Measurements from ENCODE around the gene OR51S1.
"Not testable (repeated sequence)": the region's sequence is repeated elsewhere in the genome, so short reads cannot be mapped to it uniquely, and the experiment has no call there.

OR51S1 gene, protein sequence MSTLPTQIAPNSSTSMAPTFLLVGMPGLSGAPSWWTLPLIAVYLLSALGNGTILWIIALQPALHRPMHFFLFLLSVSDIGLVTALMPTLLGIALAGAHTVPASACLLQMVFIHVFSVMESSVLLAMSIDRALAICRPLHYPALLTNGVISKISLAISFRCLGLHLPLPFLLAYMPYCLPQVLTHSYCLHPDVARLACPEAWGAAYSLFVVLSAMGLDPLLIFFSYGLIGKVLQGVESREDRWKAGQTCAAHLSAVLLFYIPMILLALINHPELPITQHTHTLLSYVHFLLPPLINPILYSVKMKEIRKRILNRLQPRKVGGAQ

DNA sequence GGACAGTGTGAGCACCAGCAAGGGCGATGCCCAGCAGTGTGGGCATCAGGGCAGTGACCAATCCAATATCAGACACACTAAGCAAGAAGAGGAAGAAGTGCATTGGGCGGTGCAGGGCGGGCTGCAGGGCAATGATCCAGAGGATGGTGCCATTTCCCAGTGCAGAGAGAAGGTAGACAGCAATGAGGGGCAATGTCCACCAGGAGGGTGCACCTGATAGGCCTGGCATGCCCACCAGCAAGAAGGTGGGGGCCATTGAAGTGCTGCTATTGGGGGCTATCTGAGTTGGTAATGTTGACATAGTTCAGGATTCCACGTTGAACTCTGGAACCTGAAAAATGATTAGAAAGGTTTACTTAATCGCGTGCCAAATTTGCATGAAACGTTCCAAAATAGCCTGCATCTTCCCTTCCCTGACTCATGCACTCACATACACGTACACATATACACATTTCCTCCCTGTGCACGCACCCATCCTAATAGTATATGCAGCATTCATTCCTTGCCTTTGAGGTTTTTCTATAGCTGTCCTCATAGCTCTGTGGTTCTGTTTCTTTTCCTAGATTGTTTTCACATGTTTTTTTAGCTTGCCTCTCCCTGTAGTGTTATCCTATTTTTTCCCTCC lies at the start of gene OR51S1:
Gene OR51S1, minus strand, starts transcription at position 301 of the 625 bp plus-strand sequence. Its CDS starts 0 bp downstream, at position 301.
- no peak for DNase-seq (ENCODE audit: low read depth, low spot score)

DNA sequence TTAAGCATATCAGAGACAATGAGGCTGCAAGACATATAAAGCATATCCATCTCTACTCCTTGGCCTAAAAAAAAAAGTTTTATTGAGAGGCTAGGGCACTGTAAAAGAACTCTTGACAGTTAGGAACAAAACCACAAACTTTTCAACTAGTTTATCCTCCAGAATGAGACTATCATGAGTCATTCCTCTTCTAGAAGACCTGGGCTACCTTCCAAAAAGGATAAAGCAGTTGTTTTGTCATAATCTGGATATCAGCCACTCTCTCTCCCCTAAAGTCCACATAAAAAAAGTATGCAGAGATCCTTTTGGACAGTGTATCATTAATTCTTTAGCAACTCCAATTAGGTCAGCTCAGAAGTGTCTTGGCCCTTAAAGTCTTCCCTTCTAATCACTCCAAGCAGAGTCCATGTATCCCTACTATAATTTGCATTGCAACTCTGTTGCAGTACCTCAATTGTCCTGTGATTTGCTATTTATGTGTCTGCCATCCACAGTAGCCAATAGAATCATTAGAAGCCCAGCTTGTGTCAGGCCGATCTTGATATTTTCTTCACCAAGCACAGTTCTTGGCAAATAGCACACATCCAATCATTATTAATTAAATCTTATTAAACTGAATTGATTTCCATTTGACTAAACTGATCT lies 43.1 kb upstream of the OR51S1 start:
- DNase-seq (ENCODE audit: low read depth, low spot score), result no peak

DNA sequence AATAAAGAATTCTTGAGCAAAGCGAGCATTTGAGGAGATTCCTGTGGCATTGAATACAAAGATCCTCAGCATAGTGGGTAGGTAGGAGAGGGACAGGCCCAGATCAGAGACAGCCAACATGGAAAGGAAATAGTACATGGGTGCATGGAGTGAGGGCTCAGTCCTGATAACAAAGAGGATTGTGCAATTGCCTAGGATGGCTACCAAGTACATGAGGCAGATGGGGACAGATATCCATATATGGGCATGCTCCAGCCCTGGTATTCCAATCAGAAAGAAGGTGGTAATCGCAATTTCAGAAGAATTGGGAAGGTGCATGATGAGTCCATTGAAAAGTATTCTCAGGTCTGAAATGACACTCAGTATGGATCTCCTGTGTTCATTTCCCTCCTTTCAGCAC lies 41.3 kb upstream of the OR51S1 start:
- DNase-seq (ENCODE audit: low read depth, low spot score), result no peak

DNA sequence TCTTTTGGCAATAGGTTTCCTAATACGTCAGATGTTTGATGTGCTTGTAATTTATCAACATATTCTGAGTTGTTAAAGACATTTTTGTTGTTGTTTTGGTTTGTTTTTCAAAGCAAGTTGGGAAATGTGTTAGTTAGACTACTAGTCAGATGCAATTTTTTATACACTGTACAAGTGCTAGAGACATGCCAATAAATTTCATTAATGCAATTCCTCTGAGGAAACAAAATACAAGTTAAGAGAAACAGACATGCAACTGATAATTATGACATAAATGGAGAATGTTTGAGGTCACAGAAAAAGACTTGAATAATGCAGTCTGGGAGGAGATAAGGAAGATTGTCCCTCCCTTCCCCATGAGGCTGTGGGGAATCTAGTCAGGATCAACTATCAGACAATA lies 38.6 kb upstream of the OR51S1 start:
- no peak for DNase-seq (ENCODE audit: low read depth, low spot score)

DNA sequence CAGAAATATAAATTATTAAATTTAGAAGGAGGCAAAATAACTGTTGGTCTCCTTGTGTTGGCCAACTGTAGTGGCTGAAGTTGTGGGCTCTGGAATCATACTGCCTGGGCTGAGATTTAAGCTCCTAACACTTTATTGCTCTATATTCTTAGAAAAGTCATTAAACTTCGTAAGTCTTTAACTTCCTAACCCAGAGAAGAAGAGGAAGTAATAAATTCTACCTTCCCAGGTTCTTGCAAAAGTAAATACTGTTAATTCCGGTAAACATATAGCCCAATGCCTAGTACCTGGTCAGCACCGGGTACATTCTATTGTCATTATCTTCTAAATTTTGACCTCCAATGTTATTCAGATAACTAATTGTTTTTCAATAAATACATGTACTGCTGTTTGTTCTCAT lies 37.2 kb upstream of the OR51S1 start:
- DNase-seq (ENCODE audit: low read depth, low spot score), result no peak

DNA sequence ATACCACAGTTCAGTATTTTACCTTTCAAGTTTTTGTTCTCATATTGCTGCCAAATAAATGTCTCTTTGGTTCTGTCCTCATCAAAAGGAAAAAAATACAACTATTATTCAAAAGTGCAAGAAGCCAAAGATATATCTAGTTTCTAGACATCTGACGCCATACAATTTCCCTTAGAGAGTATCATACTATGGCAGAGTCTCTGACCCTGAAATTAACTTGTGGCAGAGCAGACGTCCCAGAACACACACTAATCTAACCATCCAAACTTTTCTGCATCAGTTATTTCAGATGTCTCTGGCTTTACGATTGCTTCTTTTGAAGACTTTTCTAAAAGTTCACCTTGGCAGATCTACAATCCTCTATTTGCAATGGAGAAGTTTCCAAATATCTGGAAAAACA lies 35.4 kb upstream of the OR51S1 start:
- DNase-seq (ENCODE audit: low read depth, low spot score), result no peak

DNA sequence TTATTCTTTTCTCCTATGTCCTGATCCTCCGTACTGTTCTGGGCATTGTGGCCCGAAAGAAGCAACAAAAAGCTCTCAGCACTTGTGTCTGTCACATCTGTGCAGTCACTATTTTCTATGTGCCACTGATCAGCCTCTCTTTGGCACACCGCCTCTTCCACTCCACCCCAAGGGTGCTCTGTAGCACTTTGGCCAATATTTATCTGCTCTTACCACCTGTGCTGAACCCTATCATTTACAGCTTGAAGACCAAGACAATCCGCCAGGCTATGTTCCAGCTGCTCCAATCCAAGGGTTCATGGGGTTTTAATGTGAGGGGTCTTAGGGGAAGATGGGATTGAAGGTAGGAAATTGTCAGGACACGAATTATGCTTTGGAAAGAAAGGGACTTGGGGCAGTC lies 33.5 kb upstream of the OR51S1 start:
- no peak for DNase-seq (ENCODE audit: low read depth, low spot score)

DNA sequence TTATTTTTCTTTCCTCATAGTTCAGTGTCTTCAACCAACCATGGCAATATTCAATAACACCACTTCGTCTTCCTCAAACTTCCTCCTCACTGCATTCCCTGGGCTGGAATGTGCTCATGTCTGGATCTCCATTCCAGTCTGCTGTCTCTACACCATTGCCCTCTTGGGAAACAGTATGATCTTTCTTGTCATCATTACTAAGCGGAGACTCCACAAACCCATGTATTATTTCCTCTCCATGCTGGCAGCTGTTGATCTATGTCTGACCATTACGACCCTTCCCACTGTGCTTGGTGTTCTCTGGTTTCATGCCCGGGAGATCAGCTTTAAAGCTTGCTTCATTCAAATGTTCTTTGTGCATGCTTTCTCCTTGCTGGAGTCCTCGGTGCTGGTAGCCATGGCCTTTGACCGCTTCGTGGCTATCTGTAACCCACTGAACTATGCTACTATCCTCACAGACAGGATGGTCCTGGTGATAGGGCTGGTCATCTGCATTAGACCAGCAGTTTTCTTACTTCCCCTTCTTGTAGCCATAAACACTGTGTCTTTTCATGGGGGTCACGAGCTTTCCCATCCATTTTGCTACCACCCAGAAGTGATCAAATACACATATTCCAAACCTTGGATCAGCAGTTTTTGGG lies 33.0 kb upstream of the OR51S1 start, which contains the start of gene OR51T1:
Gene OR51T1, plus strand, starts transcription at position 41 of the 641 bp plus-strand sequence. Its CDS starts 0 bp downstream, at position 41.
- peak; percentile 17 for DNase-seq (ENCODE audit: low read depth, low spot score)

DNA sequence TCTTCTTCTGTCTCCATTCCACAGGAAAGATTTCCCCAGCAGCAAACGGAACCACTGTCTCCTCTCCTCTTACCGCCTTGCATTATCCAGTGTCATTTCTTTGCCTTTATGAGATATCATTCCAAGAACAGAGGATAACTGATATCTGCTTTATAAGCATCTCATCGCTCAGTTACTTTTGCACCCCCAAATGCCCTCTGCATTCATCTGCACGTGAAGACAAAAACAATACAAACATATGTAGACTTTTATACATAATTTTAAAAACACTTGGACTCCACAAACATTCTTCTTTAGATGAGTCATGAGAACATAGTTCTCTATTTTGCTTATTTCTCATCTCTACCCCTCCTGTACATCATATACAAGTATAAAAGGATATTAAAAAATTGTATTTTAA lies 32.2 kb upstream of the OR51S1 start:
- DNase-seq (ENCODE audit: low read depth, low spot score), result no peak

DNA sequence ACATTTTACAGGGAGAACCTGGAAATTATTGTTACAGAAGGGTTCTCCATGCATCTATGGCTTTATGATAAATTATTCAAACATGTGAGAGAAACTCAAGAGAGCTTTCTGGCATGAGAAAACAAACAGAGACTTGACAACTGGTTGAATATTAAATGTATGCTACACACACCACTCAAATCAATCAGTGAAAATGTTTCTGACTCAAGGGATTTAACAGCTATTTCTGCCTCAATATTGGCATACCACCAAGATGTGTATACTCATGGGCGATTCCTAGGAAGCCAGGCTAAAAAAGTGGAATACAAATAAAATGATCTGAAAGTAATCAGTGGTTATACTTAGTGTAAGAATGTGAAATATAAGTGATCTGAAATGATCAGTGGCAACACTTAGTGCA lies 16.8 kb upstream of the OR51S1 start:
- DNase-seq (ENCODE audit: low read depth, low spot score), result no peak

DNA sequence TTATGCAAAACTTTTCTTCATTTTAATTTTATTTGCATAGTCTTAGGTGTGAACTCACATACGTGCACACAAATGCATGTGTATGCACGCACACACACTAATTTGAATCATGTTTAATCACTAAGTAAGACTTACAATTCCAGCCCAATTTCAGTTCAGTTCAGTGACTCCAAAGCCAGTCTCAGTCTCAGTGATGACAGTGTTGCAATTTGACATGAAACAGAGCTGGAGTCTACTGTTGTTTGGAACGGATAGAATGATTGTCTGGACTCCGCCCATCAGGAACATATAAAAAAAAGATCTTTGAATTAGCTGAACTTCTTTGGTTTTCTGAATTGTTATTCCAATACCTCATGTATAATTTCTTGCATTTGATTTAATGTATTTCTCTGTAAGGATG lies 14.9 kb upstream of the OR51S1 start:
- DNase-seq (ENCODE audit: low read depth, low spot score), result no peak

DNA sequence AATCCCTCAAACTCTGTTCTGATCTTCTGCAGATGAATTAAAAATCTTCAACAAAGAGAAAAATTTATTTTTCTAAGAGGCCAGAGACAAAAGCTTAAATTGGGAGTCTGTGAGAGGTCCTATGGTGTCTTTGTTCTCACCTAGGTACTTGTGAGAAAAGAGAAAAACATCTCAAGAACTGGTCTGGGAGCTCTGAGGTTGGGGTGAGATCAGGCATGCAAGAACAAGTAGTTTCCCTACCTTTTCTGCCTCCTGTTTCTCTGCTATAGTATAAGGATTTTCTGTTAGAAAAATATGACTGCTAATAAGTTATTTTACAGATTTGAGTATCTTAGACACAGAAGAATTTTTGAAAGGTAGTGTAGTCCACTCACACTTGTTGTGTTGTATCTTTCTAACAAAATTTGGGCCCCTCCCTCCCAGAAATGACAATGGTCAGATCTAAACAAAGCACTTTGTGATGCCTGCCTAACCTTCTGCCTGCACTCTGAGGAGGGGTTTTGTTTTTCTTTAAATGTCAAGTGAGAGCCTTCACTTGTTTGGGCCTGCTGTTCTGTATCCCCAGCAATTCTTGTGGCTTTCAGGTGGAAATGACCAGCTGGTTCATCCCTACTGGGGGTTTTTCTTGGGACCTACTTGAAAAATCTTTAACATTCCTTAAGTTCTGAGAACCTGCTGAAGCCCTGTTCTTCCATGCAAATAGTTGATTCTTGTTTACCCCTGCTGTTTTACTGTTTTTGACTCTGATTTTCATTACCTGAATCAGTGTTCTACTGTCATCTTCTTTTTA lies 13.6 kb upstream of the OR51S1 start:
- DNase-seq (ENCODE audit: low read depth, low spot score), result no peak

DNA sequence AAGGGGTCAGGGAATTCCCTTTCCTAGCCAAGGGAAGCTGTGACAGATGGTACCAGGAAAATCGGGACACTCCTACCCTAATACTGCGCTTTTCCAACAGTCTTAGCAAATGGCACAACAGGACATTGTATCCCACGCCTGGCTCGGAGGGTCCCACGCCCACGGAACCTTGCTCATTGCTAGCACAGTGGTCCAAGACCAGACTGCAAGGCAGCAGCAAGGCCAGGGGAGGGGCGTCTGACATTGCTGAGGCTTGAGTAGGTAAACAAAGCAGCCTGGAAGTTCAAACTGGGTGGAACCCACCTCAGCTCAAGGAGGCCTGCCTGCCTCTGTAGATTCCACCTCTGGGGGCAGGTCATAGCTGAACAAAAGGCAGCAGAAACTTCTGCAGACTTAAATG lies 5.3 kb upstream of the OR51S1 start:
- DNase-seq (ENCODE audit: low read depth, low spot score), result not testable (repeated sequence)

DNA sequence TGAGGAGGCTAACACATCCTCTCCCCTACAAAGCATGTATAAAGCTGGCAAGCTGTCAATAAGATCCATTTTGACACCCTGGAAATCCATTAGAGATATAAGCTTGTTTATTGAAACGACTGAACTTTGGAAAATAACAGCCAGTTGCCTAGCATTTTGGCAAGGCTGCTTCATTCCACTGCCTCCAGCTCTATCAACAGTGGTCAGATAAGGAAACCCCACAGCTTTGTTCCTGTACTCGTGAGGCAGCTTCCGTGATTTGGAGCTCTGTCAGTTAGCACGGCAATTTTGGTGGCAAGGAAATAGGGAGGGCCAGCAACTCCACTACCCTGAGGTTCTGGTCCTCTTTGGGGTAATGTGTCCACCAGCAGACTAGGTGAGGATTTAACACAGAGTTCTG lies 2.0 kb upstream of the OR51S1 start:
- no peak for DNase-seq (ENCODE audit: low read depth, low spot score)

DNA sequence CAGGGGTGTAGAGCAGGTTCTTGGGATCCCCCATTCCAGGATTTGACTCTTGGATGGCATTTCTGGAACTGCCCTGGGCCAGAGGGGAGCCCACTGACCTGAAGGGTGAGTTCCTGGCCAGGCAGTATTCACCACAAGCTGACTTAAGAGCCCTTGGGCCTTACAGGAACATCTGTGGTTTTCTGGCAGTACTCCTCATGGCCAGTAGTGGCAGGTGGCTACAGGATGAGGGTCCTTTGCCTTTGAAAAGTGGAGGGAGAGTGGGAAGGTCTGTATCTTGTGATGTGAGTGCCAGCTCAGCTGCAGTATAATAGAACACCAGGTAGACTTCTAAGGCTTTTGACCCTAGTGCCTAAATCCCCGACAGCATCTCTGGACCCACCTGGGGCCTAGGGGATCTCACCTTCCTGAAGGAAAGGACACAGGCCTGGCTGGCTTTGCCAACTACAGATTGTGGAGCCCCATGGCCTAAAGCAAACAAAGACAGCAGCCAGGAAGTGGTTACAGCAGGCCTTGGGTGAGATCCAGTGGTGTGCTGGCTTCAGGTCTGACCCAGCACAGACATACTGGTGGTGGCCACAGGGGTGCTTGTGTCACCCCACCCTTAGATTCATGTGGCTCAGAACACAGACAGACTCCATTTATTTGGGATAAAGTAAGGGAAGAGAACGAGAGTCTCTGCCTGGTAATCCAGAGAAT lies 9.0 kb downstream of the OR51S1 start:
- DNase-seq (ENCODE audit: low read depth, low spot score), result no peak

DNA sequence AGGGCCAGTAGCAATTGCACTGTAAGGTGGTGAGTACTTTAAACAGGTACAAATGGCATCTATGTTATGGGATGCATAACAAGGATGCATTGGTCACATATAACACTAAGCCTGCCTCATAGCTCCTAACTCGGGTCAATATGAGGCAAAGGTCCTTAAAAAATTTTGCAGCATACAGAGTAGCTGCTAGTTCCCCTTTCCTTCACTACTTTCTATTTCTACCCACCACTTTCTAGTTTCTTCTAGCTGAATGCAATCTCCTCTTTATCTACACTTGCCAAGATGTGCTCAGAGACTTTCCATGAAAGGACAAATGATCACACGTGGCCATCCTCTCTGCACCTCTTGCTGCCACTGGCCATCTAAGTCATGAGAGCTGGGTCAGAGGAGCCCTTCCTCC lies 18.1 kb downstream of the OR51S1 start:
- no peak for DNase-seq (ENCODE audit: low read depth, low spot score)

DNA sequence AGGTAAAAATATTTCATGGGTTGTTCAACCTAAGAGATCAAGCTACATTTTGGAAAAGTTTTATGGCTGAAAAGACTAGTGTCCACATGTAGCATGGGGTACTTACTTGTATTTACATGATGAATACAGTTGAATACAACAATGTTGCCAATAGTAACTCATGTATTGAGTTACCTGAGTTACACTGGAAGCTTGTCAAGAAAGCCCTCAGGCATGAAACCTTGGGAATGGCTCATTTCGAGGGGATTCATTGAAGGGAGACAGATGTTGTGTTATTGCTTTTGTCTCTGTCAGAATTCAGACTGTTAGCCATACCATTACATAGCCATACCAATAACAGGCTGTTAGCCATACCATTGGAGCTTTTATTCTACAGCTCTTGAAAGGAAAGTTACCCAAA lies 18.7 kb downstream of the OR51S1 start:
- DNase-seq (ENCODE audit: low read depth, low spot score), result no peak

DNA sequence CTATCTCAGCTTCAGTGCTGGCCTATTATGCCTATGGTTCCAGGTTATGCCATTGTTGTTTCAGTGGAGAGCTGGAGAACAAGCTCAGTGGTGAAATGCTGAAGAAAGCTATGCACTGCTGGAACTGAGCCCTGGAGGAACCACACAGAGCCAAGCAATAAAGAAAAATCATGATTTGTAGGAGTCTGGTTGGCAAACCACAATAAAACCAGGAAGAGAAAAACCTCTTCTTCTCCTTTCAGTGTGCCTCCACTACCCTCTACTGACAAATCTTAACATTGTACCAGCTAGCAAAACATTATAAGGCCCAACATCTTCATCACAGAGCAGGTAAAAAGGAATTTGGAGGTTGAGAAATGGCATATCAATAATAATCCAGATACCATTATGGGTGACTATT lies 22.6 kb downstream of the OR51S1 start:
- no peak for DNase-seq (ENCODE audit: low read depth, low spot score)

DNA sequence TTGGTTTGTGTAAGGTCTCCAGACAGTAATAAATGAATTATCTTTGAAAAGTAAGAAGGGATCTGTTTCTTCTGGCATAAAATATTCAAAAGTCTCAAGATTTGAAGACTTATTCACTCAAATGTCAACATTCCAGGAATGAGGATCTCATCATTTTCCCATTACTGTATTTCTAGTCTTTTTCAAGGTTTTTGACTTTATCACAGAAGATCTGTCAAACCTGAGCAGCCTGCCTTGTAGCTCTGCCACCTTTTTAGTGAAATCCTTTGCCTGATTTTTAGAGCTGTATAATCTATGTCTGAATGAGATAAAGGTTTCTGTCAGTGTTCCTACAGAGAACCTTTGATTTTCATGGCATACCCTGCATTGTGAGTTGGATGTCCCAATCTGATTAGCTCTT lies 23.9 kb downstream of the OR51S1 start:
- no peak for DNase-seq (ENCODE audit: low read depth, low spot score)

DNA sequence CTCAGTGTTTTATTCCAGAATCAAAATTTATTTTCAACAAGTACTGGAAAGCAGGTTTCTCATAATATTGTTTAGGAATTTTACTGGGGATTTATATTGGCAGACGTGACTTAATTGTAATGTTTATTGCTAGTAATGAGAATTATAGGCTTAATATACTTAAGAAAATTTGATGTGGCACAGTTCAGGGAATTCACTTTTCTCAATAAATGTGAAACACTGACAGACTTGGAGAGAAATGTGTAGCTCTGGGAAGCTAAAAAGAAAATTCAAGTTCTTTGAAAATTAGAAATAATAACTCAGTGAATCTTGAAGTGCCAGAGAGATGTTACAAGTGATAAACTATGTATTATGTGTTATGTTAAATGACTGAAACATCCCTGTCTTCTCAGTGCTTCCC lies 28.0 kb downstream of the OR51S1 start, which contains the start of gene OR51F2:
Gene OR51F2, plus strand, starts transcription at position 301 of the 400 bp plus-strand sequence. CDS start 101 bp downstream, outside the sequence.
- no peak for DNase-seq (ENCODE audit: low read depth, low spot score)

DNA sequence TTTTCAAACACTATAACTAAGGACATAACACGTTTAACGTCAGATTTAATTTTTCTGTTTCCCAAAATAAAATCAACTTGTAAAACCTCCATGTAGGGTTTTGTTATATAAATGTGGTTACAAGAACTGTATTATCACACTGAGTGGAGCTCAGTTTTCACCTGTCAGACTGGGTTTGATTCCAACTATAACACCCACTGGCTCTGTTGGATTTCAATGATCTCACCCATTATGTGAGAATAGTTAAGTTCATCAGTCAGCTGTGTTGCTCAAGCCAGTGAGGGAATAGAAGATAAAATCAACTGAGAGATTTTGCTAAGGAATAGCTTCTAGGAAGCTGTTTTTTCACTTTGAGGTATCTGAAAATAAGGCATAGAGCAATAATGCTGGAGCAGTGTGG lies 39.8 kb downstream of the OR51S1 start:
- DNase-seq (ENCODE audit: low read depth, low spot score), result no peak
